GM20431 (cell line): ENCODE data around the gene GRIN3A.
"Not testable (repeated sequence)": the region's sequence is repeated elsewhere in the genome, so short reads cannot be mapped to it uniquely, and the experiment has no call there.

ENCODE experiments used
- in situ Hi-C: fragments of 300-500 bp; cut with MseI, MboI; formaldehyde crosslinking; loops from one replicate; pipeline ENCODE4 v1.15.0; 2020; ENCODE audit warnings: low sequenced_read_pairs; ENCODE audit not compliant: unreplicated experiment

GRIN3A gene

GRCh38 chr9:101636247-101636646 is 102.2 kb downstream of the GRIN3A start:
- in situ Hi-C loops, result no loop called here

GRCh38 chr9:101635473-101635872 is 103.0 kb downstream of the GRIN3A start:
- in situ Hi-C loops, result no loop called here

- in situ Hi-C loops, result no loop called here
Observed at GRCh38 chr9:101634741-101635409, 103.6 kb downstream of the GRIN3A start.

DNA sequence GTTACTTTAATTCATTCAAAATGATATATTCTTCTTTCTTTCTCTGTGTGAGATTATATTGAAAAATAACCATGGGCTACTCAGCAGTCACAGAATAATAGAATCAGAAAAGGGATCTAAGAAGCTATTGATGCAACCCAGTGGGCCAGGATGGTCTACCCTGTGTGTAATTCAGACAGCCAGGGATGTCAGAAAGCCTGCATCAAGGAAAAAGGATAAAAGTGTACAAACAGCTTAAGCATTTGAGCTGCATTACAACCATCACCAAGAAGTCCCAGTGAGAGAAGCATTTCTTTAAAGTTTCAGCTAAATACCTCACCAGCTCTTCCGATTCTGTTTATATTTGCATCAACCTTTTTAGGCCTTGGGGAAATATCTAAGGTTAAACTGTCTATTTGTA is 105.8 kb downstream of the GRIN3A start:
- in situ Hi-C loops, result no loop called here

DNA sequence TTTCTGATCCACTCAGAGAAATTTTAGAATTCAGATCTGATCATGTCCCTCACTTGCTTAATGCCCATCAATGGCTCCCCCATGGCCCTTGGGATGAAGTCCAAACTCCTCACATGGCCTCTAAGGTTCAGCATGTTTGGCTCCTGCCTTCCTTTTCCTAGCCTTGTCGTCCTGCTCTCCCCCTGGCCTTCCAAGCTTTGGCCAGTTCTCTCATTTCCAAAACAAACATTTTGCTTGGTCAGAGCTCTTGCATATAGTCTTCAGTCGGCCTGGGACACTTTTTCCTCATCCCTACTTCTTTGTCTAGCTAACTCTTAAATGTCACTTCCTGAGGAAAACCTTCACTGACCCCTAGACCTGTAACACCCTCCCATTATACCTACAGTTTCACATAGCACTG is 106.6 kb downstream of the GRIN3A start:
- in situ Hi-C loops, result no loop called here

DNA sequence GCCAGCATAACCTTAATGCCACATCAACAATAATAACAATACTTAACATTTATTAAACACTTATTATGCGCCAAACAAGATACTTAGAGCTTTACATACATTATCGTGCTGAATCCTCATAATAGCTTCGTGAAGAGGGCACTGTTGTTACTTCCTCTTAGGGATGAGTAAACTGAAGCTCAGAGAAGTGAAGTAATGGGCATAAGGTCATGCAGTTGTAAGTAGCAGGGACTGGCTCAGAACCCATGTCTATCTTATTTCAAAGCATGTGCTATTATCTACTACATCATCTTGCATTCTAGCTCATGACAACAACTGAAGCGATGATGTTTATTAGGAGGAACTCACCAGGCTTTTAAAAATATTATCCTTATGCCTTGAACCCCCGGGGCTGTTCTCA is 108.8 kb downstream of the GRIN3A start:
- in situ Hi-C loops, result no loop called here

- in situ Hi-C loops, result no loop called here
Observed at GRCh38 chr9:101628173-101628572, 110.3 kb downstream of the GRIN3A start.

DNA sequence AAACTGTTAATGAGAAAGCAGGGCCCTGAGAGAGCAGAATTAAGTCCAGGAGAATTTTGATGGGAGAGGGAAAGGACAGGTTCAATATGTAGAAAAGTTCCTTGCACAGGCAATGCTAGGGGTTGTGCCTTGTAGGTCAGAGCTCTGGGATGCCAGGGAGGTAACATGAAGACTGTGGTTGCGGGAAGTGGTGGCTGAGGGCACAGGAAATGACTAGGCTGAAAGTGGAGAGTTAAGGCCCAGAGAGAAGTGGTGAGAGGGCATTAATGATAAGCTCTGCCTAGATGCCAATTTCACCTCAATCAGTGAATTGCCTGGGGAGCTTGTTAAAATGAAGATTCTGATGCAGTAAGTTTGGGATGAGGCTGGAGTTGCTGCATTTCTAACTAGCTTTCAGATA is 112.2 kb downstream of the GRIN3A start:
- in situ Hi-C loops, result no loop called here

GRCh38 chr9:101625876-101626275 is 112.6 kb downstream of the GRIN3A start:
- in situ Hi-C loops, result no loop called here

GRCh38 chr9:101620452-101620851 is 118.0 kb downstream of the GRIN3A start:
- in situ Hi-C loops, result no loop called here

GRCh38 chr9:101618698-101619097 is 119.7 kb downstream of the GRIN3A start:
- in situ Hi-C loops, result no loop called here

DNA sequence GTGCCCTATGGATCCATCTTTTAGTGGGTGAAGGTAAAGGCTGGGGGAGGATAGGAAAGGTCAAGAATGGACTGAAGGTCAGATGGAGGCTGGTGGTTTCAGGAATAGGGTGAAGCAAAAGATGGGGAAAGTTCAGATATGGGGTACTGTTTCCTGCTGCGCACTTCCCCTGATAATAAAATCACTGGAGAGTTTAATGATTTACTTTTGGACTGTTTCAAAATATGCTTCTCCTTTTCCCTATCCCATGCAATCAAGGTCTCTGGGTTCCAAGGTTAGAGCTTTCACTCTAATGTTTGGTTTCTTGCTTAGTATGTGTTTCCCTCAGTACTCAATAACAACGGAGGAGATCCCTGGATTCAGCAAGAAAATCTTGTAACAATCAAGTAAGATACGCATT is 132.9 kb downstream of the GRIN3A start:
- in situ Hi-C loops, result no loop called here

- in situ Hi-C loops, result no loop called here
Observed at GRCh38 chr9:101604296-101604695, 134.2 kb downstream of the GRIN3A start.

DNA sequence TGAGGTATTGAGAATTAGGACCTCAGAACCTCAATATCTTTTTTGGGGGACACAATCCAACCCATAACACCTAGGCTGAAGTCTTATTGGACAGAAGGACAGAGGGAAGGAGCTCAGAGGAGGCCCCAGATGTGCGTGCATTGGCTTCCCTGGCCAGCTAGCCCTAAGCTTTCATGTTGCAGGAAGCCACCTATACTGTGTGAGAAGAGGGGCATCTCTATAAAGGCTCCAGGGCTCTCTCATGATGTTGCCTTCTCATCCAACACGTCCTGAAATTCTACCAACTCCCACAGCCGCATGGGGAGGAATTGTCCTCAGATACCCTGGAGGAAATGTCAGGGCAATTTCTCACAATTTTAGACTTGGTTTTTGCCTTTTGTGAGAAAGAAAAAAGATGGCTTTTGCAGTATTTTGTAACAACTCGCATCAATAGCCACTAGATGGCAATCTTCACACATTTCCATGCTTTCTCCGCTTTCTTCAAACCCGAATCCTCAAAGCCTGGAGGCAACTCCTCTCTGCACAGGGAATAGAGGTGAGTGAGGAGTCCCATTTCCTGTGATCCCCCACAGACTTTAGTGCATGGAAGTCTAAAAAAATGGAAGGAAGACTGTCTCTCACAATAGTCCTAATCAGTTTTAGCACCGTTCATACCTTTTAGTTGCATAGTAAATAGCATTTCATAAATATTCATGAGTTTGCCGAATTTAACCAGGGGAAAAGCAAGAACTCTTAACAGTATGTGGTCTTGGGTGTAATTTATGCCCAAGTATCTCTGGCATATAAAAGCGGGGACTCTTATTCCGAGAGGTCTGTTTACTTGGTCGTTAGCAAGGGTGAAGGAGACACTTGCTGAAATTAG is 136.3 kb downstream of the GRIN3A start:
- in situ Hi-C loops, result no loop called here

DNA sequence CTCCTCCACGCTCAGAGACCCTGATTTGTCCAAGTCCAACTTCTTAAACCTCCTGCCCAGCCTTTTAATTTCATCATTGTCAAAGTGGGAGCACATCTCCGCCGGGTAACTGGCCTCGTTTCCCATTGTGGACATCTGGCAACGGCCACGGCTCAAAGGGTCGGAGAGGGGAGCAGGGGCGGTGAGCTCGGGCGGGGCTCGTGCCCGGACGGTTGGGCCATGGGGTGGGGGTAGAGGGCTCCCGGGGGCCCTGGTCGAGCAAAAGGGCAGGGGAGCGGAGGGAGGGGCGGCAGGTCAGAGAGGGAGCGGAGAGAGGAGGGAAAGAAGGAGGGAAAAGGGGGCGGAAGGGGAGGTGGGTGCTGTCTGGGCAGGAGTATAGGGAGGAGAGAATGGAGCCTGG is 143.7 kb downstream of the GRIN3A start, which contains the start of gene PPP3R2:
TSS of gene PPP3R2 (minus strand) at position 174 of the 400 bp plus-strand sequence. CDS start at position 126, 48 bp downstream.
- in situ Hi-C loops, result no loop called here

- in situ Hi-C loops, result no loop called here
Observed at GRCh38 chr9:101593345-101593744, 145.1 kb downstream of the GRIN3A start.

GRCh38 chr9:101592788-101593187 is 145.7 kb downstream of the GRIN3A start:
- in situ Hi-C loops, result no loop called here

DNA sequence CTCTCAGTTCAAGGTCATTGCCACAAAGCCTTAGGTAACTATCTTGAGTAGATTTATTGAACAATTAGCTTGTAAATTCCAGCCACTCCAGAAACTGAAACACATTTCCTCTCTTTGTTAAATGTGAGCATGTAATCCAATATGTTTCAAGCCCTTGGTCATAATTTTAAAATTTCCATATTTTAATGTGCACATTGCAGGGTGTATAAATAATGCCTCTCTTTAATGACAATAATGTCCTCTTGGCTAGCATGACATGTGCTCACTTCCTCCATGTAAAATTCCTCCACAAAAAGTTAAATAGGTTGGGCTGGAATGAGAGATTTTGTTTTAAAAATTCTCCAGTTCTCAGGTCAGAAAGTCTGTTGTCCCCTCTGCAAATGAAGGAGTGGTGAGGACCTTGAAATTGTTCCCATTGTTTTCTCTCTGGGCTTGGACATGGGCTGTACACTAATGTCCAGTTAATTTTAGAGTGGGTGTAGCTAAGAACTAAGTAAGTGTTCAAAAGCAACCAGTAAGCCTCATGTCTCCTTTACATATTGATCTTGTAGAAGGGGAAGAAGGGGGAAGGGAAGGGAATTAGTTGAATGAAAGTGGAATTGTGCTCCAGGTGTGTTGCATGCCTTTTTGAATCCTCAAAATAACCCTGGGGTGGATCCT is 146.5 kb downstream of the GRIN3A start:
- in situ Hi-C loops, result no loop called here

GRCh38 chr9:101590901-101591300 is 147.5 kb downstream of the GRIN3A start:
- in situ Hi-C loops, result no loop called here

GRCh38 chr9:101590074-101590473 is 148.4 kb downstream of the GRIN3A start:
- in situ Hi-C loops, result not testable (repeated sequence)
